Chondrocyte (in vitro differentiated cells): ENCODE data around the gene PTPRU. TPM values are rescaled to one million over a fixed set of nuclear protein-coding genes. Genes with fewer than 3 reads are reported as not detected.

Experiments used
- DNase-seq: peaks from one replicate; pipeline ENCODE4 v3.0.0; 2021; ENCODE audit warnings: mixed read lengths, low spot score
- H3K27ac Mint-ChIP-seq: one replicate; pipeline ENCODE4 v1.8.0; 2021; ENCODE audit warnings: mild to moderate bottlenecking, moderate library complexity, mixed read lengths; ENCODE audit not compliant: unreplicated experiment
- H3K27me3 Mint-ChIP-seq: 2 replicates; pipeline ENCODE4 v1.8.0; 2021; ENCODE audit warnings: low read depth, mixed read lengths
- H3K36me3 Mint-ChIP-seq: 2 replicates; pipeline ENCODE4 v1.8.0; 2021; ENCODE audit warnings: low read depth, mixed read lengths
- H3K4me1 Mint-ChIP-seq: 2 replicates; pipeline ENCODE4 v1.8.0; 2021; ENCODE audit warnings: low read depth, mild to moderate bottlenecking, mixed read lengths
- H3K4me3 Mint-ChIP-seq: one replicate; pipeline ENCODE4 v1.8.0; 2021; ENCODE audit warnings: mild to moderate bottlenecking, moderate library complexity, mixed read lengths; ENCODE audit not compliant: unreplicated experiment
- H3K9me3 Mint-ChIP-seq: 2 replicates; pipeline ENCODE4 v1.8.0; 2021; ENCODE audit warnings: low read depth, mixed read lengths
- CTCF ChIP-seq: fragments of 200-600 bp; sonication (generic); IDR thresholded peaks from 2 replicates; pipeline ENCODE4 v1.5.0; 2021; ENCODE audit warnings: antibody characterized with exemption, mild to moderate bottlenecking, moderate library complexity
- total RNA-seq: library from RNA; stranded (reverse); gene quantifications from 3 replicates; pipeline ENCODE4 v1.2.1, GENCODE V29; 2021

The PTPRU gene
- total RNA-seq, 1 donor from 2014 or later: 12.6 TPM

GRCh38 chr1:29284961-29285560 is 48.7 kb downstream of the PTPRU start:
- H3K36me3 Mint-ChIP-seq: no peaks in the 10 kb centered on the region
- TF ChIP-seq CTCF: no peak
- H3K9me3 Mint-ChIP-seq: no peaks in the 10 kb centered on the region
- no peak overlapping the region for H3K27ac Mint-ChIP-seq
- H3K27me3 Mint-ChIP-seq: no peaks in the 10 kb centered on the region
- no peaks in the 10 kb centered on the region for H3K4me1 Mint-ChIP-seq
- no peak overlapping the region for H3K4me3 Mint-ChIP-seq
- DNase-seq: peak; percentile 27

- no peaks in the 10 kb centered on the region for H3K9me3 Mint-ChIP-seq
- H3K36me3 Mint-ChIP-seq: peaks cover 2% of the 10 kb centered on the region
- peak; percentile 37 for DNase-seq
- no peak for TF ChIP-seq CTCF
- H3K4me1 Mint-ChIP-seq: no peaks in the 10 kb centered on the region
- no peak overlapping the region for H3K27ac Mint-ChIP-seq
- no peak overlapping the region for H3K4me3 Mint-ChIP-seq
- no peaks in the 10 kb centered on the region for H3K27me3 Mint-ChIP-seq
Measured at GRCh38 chr1:29285771-29286170, 49.4 kb downstream of the PTPRU start.

- no peak for TF ChIP-seq CTCF
- Mint-ChIP-seq H3K4me1 (no peaks in the 10 kb centered on the region), H3K4me3 (no peak overlapping the region), H3K9me3 (no peaks in the 10 kb centered on the region), H3K27me3 (no peaks in the 10 kb centered on the region), H3K27ac (no peak overlapping the region), H3K36me3 (peaks cover 2% of the 10 kb centered on the region)
- peak; percentile 28 for DNase-seq
Measured at GRCh38 chr1:29286194-29286767, 50.0 kb downstream of the PTPRU start.

GRCh38 chr1:29289493-29289892 is 53.2 kb downstream of the PTPRU start:
- Mint-ChIP-seq H3K9me3 (no peaks in the 10 kb centered on the region), H3K27ac (no peak overlapping the region), H3K36me3 (peaks cover 8% of the 10 kb centered on the region), H3K4me3 (no peak overlapping the region), H3K4me1 (no peaks in the 10 kb centered on the region), H3K27me3 (no peaks in the 10 kb centered on the region)
- DNase-seq: peak; percentile 66
- no peak for TF ChIP-seq CTCF

GRCh38 chr1:29290414-29290985 is 54.2 kb downstream of the PTPRU start:
- DNase-seq: peak; percentile 60
- Mint-ChIP-seq H3K27ac (no peak overlapping the region), H3K36me3 (peaks cover 11% of the 10 kb centered on the region), H3K4me3 (no peak overlapping the region), H3K4me1 (no peaks in the 10 kb centered on the region), H3K27me3 (no peaks in the 10 kb centered on the region), H3K9me3 (no peaks in the 10 kb centered on the region)
- no peak for TF ChIP-seq CTCF
